DND-41 (cell line): ENCODE data around the gene GPR132.

Source experiments
- ATAC-seq: fragments of 200-7000 bp; cut with Tn5 transposase; 3 replicates; pipeline ENCODE4 v1.9.1; 2021; ENCODE audit warnings: low read depth; ENCODE audit not compliant: insufficient read depth
- DNase-seq: peaks from one replicate; pipeline ENCODE4 v3.0.0-alpha.2; 2020
- H2AFZ ChIP-seq: 2 replicates; pipeline ENCODE4 v1.6.0; 2012; ENCODE audit warnings: low read depth, low read length
- H3K27ac ChIP-seq: 2 replicates; pipeline ENCODE4 v1.5.1; 2012; ENCODE audit warnings: low read length, inconsistent platforms
- H3K27me3 ChIP-seq: fragments of 200-600 bp; sonication (generic); 2 replicates; pipeline ENCODE4 v1.6.0; 2012; ENCODE audit warnings: low read length, mild to moderate bottlenecking, inconsistent platforms; ENCODE audit not compliant: insufficient read depth, poor library complexity
- H3K36me3 ChIP-seq: 2 replicates; pipeline ENCODE4 v1.5.1; 2012; ENCODE audit warnings: low read length, inconsistent platforms; ENCODE audit not compliant: insufficient read depth
- H3K4me1 ChIP-seq: 2 replicates; pipeline ENCODE4 v1.5.1; 2012; ENCODE audit warnings: mild to moderate bottlenecking, low read length; ENCODE audit not compliant: insufficient read depth
- H3K4me2 ChIP-seq: 2 replicates; pipeline ENCODE4 v1.6.0; 2012; ENCODE audit warnings: mild to moderate bottlenecking, moderate library complexity, low read length, inconsistent platforms; ENCODE audit not compliant: insufficient read depth
- H3K4me3 ChIP-seq, 2 experiments: fragments of 200-600 bp in 1 of 2; shearing (Covaris generic) in 1 of 2; 2 replicates each; pipeline ENCODE4 v1.5.1; 2012 to 2016; ENCODE audit warnings: inconsistent platforms in 2 of 2, low read length in 2 of 2, mild to moderate bottlenecking in 2 of 2, low read depth in 1 of 2, moderate library complexity in 1 of 2
- H3K79me2 ChIP-seq: 2 replicates; pipeline ENCODE4 v1.6.0; 2012; ENCODE audit warnings: low read length, inconsistent platforms; ENCODE audit not compliant: insufficient read depth
- H3K9ac ChIP-seq: 2 replicates; pipeline ENCODE4 v1.6.0; 2012; ENCODE audit warnings: low read depth, mild to moderate bottlenecking, inconsistent platforms, low read length, moderate library complexity
- H3K9me3 ChIP-seq: 2 replicates; pipeline ENCODE4 v1.5.1; 2012; ENCODE audit warnings: low read length, moderate library complexity, mild to moderate bottlenecking, inconsistent platforms; ENCODE audit not compliant: insufficient read depth, severe bottlenecking
- H4K20me1 ChIP-seq: 2 replicates; pipeline ENCODE4 v1.6.0; 2012; ENCODE audit warnings: low read length; ENCODE audit not compliant: insufficient read depth
- CTCF ChIP-seq: IDR thresholded peaks from 2 replicates; pipeline ENCODE4 v1.5.1; 2012; ENCODE audit warnings: borderline replicate concordance, low read length, moderate library complexity, mild to moderate bottlenecking; ENCODE audit not compliant: poor library complexity, severe bottlenecking; ENCODE audit errors: extremely low read depth
- EZH2 ChIP-seq: IDR thresholded peaks from 3 replicates; pipeline ENCODE4 v1.6.1; 2012; ENCODE audit warnings: borderline replicate concordance, low read depth, mild to moderate bottlenecking, moderate library complexity, low read length, inconsistent platforms; ENCODE audit not compliant: severe bottlenecking

The GPR132 gene

GRCh38 chr14:105091054-105091516, 25.9 kb upstream of the GPR132 start:
- H2AFZ ChIP-seq, result no peak overlapping the region
- TF ChIP-seq CTCF, result no peak
- no peak for TF ChIP-seq EZH2
- 0 out of 2 replicates have a peak overlapping the region, but pooled peaks have one; percentile 15 for H3K9ac ChIP-seq
- peaks cover 6% of the 10 kb centered on the region for H4K20me1 ChIP-seq
- H3K79me2 ChIP-seq, result no peaks in the 10 kb centered on the region
- H3K4me1 ChIP-seq, result peaks cover 26% of the 10 kb centered on the region
- H3K36me3 ChIP-seq, result no peaks in the 10 kb centered on the region
- H3K9me3 ChIP-seq, result no peaks in the 10 kb centered on the region
- DNase-seq (no peak), ATAC-seq (no peak)
- no peak overlapping the region for H3K4me2 ChIP-seq
- H3K4me3 ChIP-seq, result no peak overlapping the region
- H3K27ac ChIP-seq, result no peak overlapping the region
- H3K27me3 ChIP-seq, result no peaks in the 10 kb centered on the region

- peak; percentile 82 for DNase-seq
- H3K4me3 ChIP-seq, result no peak overlapping the region
- H3K9me3 ChIP-seq, result no peaks in the 10 kb centered on the region
- H3K27ac ChIP-seq, result no peak overlapping the region
- H4K20me1 ChIP-seq, result peaks cover 6% of the 10 kb centered on the region
- no peak overlapping the region for H3K4me2 ChIP-seq
- no peaks in the 10 kb centered on the region for H3K36me3 ChIP-seq
- peak; percentile 66 for ATAC-seq
- H3K27me3 ChIP-seq, result no peaks in the 10 kb centered on the region
- peak overlapping the region; percentile 15; the same call in 1 of the 2 replicates for H3K9ac ChIP-seq
- TF ChIP-seq CTCF, result peak; percentile 99
- no peak for TF ChIP-seq EZH2
- H2AFZ ChIP-seq, result no peak overlapping the region
- H3K79me2 ChIP-seq, result no peaks in the 10 kb centered on the region
- peaks cover 26% of the 10 kb centered on the region for H3K4me1 ChIP-seq
These were observed 25.3 kb upstream of the GPR132 start for GRCh38 chr14:105090493-105091053.

- Histone ChIP-seq H4K20me1 (peaks cover 8% of the 10 kb centered on the region), H3K36me3 (no peaks in the 10 kb centered on the region), H3K79me2 (no peaks in the 10 kb centered on the region), H3K27ac (no peak overlapping the region), H3K4me2 (no peak overlapping the region), H3K4me1 (peaks cover 22% of the 10 kb centered on the region), H3K27me3 (no peaks in the 10 kb centered on the region), H3K9ac (0 out of 2 replicates have a peak overlapping the region, but pooled peaks have one; percentile 15), H2AFZ (no peak overlapping the region), H3K9me3 (no peaks in the 10 kb centered on the region), H3K4me3 (no peak overlapping the region)
- DNase-seq (no peak), ATAC-seq (no peak)
- no peak for TF ChIP-seq EZH2
- TF ChIP-seq CTCF, result peak; percentile 3
These were observed 24.7 kb upstream of the GPR132 start for GRCh38 chr14:105089746-105090492.
